Embryonic facial prominence (tissue), 1 donor: ENCODE data around the gene CXCL12.

Source experiments
- DNase-seq: peaks from one replicate; pipeline ENCODE4 v3.0.0-alpha.2; 2016; ENCODE audit errors: extremely low spot score

Gene CXCL12

DNA sequence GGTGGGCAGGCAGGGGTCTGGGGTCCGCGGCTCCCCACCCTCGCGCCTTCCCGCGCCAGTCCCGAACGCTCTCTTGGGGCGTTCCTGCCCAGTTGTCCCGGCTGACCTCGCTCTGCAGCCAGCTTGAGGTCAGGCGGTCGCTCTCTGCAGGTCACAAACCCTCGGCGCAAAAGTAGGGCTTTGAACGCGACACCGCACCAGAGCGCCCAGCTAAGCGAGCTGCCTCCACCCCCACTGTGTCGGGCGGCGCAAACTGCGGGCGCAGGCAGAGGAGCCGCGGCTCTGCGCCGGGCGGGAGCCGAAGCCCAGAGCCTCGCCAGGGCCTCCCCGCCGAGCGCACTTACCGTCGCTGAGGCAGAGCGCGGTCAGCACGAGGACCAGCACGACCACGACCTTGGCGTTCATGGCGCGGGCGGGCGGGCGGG lies 284 bp downstream of the CXCL12 start:
- no peak for DNase-seq

DNA sequence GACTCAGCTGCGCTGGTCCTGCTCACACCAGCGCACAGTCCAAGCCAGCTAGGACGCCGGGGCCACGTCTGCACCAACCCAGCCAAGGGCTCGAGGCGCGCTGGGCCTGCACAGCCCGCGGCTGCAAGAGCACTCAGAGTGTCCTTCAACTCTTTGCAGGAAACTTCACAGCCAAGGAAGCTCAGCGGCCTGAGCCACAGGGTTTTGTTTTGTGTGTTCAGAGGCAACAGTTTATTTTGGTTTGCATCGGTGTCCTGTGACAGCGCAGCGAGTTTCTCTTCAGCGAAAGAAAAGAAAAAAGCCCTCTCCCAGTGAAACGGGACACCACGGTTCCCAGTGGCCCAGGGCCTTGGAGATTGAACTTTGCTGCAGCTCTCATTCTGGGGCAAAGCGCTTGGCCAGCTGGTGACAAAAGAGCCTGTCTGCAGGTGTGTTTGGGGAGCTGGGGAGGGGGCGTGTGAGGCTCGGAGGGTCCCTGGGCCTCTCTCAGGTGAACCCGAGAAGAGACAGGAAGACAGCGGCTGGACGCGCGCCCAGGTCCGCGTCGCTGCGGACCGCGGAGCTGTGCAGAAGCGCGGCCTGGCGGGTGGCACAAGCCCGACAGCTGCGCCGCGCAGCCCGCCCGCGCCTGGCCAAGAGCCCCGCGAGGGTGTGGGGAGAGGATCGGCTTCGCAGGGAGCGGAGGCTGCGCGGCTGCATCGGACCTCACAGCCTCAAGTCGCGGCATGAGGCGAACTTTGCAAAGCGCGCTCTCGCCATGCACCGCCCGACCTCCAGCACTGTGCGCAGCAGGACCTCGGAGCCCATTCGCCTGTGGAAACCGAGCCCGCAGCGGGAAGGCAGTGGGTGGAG lies 922 bp downstream of the CXCL12 start:
- no peak for DNase-seq

DNA sequence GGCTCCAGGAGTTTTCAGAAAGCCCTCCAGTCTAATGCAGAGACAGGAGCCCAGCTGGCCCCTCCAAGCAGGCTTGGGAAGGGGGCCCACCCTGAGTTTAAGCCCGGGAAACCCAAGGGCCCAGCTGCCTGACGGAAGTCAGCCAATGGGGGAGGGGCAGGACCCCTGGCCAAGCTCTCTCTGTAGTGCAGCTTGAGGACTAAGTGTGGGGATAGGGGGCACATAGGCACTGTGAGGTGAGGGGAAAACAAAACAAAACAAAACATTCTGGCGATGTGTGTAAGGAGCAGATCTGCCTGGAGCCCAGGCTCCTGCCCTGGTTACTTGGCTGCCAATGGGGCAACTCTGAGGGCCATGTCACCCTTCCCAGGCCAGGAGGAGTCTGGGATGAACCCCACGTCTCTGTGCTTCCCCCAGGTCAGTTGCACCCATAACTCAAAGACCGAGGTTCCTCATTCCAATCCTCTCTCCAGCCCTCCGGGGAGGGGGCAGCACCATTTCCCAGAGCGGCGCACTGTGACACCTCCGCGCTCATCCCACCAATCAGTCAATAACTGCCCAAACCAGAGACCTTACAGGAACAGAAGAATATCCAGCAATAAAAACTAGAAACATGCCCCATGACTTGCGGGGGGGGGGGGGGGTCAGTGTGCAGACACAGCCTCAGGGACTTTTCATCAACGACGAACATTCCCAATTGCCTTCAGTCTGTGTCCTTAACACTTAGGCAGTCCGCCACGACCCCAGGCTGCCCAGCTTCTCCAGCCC lies 1.7 kb downstream of the CXCL12 start:
- DNase-seq, result no peak

DNA sequence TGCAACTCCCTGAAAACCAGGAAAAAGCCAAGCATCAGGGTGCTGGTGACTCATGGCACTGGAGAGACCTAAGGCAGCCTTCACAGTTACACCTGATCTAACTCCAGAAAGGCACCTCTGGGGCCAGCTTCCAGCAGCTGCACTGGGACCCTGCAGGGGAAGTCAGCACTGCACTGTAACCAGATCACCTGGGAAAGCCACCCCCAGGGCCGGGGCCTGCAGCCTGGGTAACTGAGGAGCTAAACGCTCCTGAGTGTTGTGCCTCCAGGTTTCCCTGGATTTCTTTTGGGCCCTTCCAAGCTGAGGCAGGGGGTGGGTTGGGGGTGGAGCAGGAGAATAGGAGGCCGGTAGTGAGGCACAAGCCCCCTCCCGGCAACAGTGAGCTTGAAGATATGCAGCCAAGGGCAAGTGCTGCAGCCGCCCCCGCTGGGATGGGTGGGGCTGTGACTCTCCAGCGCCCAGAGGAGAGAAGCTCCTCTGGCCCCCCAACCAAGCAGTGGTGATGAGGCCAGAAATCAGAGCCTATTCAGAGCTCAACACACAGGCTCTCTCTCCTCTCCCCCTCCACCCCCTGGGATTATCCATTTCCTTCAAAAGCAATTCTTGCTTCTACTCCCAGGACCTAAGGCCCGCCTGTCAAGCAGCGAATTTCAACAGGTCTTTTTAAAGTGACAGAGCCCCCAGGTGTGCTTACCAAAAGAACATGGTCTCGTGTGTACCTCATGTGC lies 2.6 kb downstream of the CXCL12 start:
- DNase-seq, result no peak

DNA sequence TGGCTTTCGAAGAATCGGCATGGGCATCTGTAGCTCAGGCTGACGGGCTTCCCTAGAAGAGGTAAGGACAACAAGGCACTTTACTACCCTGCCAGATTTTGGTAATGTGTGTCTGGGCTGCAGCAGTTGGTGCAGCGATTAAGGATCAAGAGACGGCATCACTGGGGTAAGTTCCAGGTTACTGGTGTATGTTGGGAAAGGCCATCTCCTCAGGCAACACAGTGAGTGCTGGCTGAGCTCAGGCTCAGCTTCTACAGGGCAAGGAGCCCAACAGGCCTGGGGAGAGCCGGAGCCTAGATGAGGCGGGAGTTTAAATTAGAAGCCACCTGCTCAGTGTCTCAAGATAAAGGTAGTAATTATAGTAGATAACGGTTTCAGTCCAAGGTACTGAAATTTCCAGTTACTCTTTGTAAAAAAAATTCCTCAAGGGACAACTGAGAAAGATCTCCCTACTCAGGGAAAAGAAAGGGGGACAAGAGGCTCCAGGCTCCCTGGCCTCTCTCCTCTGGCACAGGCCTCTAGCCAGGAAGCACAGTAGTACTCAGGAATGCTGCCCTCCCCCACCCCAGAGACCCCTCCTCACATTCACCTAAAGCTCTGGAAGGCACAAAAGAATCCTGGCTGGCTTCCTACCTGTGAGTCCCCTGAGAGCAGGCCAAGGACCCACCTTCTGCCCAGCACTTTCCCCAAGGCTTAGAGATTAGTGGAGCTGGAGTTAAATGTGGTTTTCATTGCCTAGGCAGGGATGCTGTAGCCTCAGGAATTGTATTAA lies 3.9 kb downstream of the CXCL12 start:
- no peak for DNase-seq

DNA sequence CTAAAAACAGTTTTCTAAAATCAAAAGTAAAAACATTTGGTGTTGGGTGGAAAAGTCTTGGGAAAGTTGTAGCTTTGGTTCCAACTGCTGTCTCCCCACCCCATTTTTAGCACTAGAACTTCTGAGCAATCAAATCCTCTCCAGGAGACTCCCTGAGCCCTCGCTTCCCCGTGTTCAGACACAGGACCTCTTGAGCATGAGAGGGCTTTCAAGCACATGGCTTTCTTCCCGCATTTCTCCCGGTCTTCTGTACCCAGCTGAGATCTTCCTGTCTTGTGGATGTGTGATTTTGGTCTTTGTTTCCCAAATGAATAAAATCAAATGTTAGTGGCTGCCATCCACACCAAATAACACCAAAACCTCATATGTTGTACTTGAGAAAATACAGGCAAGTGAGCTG lies 5.0 kb downstream of the CXCL12 start:
- no peak for DNase-seq

DNA sequence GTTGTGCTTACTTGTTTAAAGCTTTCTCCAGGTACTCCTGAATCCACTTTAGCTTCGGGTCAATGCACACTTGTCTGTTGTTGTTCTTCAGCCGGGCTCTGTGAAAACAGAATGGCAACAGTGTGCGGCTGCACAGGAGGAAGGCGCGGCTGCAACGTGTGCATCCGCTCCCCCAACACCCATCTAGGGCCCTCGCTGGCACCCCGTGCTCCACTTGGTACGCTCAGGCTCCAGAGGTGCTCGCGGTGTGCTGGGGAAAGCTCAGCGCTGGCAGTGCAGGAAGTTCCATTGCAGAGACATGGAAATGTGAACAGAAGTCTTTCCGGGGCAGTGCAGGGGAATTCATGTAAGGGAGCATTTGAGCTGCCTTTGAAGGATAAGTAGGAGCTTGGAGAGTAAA lies 6.3 kb downstream of the CXCL12 start:
- DNase-seq, result no peak

DNA sequence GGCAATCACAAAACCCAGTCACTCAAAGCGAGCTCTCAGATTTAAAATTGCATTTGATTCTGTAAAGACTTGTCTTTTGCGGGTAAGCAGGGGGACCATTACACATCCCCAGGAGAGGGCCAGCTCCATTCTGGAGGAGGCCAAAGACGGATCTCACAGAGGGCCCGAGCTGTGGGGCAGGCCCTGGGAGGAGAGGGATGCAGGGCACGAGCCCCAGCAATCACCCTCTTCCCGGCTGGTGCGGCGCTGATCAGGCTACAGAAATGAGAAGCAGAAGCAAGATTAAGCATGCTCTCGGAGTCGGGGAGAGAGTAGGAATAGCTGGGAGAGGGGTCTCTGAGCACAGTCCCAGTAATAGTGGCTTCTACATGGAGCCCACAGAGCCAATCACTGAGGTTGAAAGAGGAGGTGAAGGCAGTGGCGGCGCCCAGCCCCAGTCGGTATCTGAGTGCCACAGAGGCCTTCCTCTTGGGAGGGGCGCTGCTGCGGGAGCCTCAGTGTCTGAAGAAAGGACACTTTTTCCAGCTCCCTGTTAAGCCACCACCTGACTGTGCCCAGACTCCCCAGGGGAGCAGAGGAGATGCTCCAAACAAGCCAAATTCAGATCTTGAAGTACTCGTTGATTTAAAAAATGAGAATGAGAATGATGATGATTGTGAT lies 7.1 kb downstream of the CXCL12 start:
- DNase-seq, result no peak

DNA sequence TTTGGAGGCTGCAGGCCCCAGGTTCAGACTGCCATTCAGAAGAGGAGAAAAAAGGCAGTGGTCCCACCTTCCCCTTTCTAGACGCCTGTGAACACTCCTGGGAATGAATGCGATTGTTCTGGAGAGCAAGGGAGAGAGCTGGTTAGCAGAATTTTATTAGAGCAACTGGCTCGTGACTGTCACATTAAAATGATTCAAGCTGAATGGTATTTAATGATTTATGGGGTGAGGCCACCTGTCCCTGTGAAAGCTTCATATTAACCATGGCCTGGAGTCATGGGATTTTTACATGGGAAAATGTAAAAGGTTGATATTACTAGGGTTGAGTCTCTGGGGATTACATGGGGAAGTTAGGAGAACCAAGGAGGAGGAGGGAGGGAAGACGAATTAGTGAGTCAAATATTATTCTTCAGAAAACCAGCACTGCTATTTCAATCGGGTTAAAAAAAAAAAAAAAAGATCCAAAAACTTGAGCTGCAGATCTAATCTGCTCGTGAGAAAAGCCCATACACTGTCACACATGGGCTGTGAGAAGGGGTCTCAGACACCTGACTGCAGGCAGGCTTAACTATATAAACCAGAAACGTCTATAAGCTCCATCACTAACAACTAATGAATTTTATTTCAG lies 8.3 kb downstream of the CXCL12 start:
- DNase-seq, result no peak

DNA sequence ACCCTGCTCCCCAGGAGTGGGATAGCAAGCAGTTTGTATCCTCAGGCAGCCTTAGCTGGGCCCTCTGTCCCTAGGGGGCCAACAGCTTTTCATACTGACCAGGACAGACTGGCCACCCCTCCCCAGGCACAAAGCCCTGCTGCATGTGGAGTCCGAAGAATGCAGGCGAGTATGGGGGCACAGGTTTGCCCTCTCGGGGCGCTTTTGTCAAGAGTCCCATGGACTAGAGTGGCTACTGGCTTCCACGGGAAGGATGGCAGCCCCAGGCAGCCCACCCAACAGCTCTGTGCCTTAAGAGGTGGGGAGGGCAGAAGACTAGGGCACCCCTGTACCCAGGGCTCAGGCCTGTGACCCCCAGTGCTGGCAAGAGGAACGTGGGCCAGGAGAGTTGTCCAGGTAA lies 10.7 kb downstream of the CXCL12 start:
- DNase-seq, result no peak

DNA sequence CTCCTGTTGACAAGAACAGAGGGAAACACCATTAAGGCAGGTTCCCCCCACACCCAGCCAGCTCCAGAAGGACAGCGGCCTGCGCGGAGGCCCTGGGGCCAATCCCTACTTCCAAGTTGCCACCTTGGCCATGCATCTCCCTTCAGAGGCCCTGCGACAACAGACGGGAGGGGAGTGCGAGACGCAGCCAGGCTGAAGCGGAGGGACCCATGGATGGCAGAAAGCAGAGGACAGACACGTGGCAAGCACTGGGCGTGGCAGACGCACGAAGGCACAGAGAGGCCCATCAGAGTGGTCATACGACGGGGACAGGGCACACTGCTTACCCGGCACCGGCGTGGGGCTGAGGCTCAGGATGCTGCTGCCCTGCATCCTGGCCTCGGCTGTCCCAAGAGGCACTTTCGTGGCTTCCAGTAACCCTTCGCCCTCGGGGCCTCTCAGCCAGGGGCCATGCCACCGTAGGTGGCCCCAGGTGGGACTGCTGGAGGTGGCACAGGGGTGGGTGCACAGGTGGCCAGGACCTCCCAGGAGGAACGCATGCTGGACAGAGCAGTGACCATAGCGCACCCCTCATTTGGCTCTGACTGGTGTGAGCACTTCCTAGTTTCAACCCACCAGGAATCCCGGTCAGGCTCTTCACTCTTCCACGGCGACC lies 11.4 kb downstream of the CXCL12 start:
- no peak for DNase-seq

DNA sequence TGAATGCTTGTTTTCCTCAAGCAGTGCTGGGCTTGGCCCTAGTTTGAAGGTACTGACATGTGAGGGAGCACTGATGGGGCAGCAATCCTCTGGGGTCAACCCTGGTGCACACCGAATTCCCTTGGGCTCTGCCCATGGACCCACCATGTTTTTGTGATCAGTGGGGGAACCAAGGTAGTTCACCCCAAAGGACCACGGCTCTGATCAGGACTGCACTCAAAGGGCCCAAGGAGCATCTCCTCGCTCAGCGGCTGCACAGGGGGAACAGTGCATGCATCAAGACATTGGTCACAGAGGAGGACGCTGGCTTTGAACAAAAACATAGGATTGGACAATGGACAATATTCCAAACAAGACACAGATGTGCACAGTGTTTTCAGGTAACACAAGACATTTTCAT lies 12.7 kb downstream of the CXCL12 start:
- no peak for DNase-seq

DNA sequence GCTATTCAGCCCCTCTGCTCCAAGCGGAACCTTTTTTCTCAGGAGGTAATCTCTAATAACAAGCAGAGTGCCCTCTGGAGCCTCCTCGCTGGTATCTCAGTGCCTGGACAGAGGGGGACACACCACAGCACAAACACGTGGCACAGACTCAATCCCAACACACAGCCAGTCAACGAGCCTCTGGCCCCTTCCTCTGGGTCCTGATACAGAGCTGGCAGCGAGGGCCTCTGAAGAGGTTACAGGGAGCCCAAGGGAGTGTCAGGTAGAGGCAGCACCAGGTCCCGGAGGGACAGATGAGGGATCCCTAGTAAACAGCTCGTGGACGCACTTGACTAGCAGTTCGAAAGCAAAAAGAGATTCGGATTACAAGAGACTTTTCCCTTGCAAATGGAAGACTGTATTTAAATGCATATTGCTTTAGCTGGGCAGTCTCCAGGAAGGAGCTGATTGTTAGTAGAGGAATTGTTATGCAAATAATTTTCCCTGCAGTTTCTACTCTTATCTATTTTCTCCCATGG lies 14.1 kb downstream of the CXCL12 start:
- DNase-seq, result no peak

DNA sequence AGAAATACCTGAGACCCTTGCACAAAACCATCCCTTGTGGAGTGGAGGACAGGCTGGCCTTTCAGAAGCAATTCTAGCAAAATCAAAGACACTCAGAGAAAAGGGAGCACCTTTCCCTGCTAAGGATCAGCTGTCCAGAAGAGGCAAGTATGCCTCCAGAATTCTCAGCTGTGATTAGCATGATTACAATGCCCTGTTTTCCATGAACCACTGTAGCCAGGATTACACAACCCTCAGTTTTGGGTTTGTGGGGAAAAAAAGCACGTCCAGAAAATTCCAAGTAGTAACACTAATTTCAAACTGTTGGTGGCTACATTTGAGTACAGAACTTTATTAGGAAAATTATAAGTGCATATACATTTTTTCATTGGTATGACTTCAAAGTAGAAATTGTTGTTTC lies 15.0 kb downstream of the CXCL12 start:
- DNase-seq, result no peak

DNA sequence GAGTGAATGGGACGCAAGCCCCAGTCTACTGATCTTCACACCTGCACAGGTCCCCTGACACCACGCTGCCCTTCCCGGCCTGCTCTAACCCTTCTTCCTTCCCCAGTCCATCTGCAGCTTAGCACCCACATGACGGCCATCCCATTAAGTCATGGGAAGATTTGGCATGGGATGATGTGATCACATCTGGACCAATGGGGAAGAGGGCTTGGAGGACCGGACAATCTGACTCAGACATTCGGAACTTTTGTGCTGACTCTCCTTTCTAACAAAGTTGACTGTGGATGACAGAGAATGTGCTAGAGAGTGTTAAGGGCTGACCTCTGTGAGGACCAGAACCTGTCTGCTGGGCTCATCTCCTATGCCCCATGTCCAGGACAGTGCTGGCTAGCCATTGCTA lies 15.6 kb downstream of the CXCL12 start:
- DNase-seq, result no peak

DNA sequence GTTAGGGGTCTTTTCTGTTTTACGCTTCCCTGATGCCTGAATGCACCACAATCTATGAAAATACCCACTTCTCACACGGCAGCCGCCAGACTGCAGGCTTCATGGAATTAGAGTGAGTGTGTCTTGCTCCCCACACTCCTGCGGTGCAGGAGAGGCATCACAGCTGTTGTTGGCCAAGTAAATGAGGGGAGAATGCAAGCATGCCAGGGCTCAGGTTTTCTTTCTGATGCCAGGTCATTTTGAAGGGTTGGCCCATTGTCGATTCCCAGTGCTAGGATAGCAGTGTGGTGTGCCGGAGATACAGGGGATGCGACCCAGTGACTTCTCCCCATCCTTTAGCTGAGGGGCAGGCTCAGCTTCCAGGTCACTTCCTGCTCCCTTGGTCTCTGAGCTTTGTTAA lies 16.3 kb downstream of the CXCL12 start:
- no peak for DNase-seq

DNA sequence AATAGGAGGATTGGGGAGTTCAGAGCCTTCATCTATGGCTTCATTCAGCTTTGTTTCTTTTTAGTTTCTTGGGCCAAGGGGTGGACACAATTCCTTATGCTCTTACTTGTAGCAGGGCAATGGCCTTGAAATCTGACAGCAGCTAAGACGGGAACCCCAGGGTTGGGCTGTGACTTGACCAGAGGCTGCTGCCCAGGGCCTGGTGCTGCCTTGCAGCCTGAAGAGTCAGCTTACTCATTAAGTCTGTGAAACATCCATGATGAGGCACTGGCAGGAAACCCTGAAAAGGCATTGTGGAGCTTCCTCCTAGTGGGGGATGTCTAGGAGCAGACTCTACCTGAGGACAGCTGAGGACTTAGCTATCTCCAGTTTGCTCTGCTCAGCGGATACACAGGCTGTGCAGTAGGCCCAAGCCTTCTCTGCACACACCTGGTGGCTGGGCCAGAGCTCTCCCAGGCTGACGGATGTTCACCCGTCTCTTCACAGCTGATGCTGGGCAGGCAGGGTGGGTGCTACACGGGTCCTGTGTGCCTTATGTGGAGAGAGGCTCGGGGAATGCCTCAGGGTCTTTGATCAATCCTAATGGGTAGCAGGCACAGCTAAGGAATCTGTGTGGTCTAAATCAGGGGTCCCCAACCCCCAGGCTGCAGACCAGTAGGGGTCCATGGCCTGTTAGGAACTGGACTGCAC lies 17.8 kb downstream of the CXCL12 start:
- DNase-seq, result no peak

DNA sequence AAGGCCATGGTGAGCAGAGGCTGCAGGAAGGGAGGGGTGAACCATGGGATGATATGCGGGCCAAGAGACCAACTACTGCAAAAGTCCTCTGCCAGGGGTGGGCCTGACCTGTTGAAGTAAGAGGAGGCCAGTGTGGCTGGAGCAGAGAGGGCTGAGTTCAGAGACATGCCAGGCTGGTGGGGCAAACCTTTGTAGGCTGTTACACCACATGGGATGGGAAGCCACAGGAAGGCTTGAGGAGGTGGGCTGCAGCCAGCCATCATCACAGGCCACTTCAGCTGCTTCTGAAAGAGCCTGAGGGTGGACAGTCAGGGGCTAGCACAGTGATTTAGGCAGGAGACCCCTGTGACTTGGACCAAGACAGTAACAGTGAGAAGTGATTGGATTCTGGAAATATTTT lies 20.3 kb downstream of the CXCL12 start:
- DNase-seq, result no peak

DNA sequence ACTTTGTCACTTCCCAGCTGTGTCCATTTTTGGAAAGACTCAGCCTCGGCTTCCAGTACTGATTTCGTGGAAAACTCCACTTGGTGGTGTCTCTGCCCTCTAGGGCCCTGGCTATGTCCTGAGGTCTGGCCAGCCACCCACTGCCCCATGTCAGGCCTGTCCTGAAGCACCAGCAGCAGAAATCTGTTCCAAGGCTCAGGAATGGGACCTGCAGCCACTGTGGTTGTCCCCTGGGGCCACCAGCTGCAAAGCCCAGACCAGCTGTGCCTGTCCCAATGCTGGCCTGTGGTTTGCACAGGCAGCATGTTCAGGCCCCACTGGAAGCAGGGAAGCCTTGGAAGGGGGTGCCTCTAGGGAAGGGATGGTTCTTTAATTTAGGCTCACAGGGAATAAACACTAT lies 21.2 kb downstream of the CXCL12 start:
- DNase-seq, result no peak
